HG03460 (cell line): ENCODE data around the gene ID3.
A peak's percentile ranks its signal among the peaks of the same experiment; 100 is the strongest.

ENCODE experiments used
- ATAC-seq: cut with Tn5 transposase; IDR thresholded peaks from one replicate; pipeline ENCODE4 v1.9.1; 2021; ENCODE audit not compliant: unreplicated experiment

Gene ID3

DNA sequence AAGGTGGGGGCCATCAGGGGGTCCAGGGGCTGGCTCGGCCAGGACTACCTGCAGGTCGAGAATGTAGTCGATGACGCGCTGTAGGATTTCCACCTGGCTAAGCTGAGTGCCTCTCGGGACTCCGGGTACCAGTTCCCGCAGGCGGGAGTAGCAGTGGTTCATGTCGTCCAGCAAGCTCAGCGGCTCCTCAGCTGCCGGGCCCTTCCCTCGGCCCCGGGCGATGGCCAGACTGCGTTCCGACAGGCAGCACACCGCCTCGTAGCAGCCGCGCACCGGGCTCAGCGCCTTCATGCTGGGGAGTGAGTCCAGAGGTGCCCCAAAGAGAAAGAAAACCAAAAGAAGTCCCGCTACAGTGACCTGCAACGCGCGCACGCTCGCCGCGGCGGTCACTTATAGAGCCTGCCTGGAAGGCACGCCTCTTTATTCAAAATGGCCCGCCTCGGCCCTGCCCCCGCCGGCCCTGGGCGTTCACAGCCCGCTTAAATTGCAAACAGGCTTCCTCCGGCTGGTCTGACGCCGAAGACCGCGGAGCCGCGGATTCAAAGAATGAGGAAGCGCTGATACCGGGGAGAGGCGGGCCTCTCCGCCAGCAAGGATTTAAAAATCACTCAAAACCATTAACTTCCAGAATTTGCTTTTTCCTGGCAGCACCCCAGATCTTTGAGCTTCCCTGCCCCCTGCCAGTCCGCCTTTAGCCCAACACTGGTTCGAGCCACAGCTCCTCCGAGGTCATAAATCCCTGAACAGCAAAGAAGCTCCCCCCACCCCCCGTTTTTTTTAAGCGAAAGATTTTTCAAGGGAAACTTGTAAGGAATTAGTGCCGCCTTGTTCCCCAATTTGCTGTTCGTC lies at the start of gene ID3:
ID3 (minus strand) TSS at position 366 of the 849 bp plus-strand sequence; CDS start at position 291, 75 bp downstream.
- peak; percentile 61 for ATAC-seq

GRCh38 chr1:23607944-23608343 lies 48.6 kb upstream of the ID3 start:
- ATAC-seq: no peak

DNA sequence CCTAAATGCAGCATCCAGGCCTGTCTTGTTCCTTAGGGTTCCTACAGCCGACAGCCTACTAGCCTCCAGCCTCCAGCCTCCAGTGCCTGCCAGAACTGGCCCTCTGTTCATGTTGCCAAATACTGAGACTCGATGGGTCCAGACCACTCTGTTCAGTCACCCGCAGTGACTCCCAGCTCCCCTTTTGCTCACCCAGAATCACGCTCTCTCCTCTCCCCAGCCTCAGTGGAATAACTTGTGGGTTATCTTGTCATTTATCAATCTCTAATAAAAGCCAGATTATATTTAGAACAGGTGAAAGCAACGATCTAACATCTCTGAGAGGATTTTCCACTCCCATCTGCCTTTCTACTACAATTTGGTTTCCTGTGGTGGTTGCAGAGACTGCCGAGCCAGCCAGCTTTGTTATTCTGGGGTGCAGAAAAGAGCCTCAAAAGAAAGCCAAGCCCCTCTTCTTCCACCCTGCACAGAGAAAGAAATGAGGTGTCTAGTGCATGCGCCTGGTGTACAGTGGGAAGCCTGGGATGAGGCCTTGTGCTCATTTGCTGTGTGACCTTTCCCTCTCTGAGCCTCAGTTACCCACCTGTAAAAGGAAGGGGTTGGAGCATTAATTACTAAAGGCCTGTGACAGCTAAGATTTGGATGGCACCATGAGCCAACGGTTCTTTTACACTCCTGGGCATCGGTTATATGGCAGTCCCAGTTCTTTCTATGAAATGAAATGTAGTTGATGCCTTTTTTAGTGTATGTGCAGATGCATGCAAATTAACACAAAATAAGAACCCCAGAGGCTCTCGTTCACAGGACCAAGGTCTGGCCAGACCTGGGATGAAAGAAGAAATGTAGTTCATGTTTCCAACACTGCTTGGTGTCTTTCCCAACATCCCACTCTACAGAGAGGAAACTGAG lies 42.9 kb upstream of the ID3 start:
- no peak for ATAC-seq

DNA sequence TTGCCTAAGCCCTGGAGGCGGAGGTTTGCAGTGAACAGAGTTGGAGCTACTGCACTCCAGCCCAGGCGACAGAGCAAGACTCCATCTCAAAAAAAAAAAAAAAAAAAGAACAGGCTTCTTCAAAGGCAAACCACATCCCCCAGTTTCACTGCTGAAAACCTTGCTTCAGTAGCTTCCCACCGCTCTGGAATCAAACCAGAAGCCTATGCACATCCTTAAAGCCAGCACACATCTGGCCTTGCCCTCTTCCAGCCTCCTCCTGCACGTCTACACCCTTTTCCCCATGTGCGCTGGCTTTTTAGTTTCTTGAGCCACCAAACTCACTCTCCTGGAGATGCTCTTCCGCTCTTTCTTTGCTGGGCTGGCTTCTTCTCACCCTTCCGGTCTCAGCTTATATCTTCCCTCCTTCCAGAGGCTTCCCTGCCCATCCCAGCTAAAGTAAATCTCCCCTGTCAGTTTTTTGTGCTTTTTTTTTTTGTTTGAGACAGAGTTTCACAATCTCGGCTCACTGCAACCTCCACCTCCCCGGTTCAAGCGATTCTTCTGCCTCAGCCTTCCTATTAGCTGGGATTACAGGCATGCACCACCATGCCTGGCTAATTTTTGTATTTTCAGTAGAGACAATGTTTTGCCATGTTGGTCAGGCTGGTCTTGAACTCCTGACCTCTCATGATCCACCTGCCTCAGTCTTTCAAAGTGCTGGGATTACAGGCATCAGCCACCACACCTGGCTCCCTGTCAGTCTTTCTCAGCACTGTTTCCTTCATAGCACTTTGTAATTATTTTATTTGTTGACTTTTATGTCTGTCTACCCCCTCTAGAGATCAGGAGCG lies 42.0 kb upstream of the ID3 start:
- no peak for ATAC-seq

GRCh38 chr1:23600283-23600682 lies 41.0 kb upstream of the ID3 start:
- ATAC-seq: no peak

DNA sequence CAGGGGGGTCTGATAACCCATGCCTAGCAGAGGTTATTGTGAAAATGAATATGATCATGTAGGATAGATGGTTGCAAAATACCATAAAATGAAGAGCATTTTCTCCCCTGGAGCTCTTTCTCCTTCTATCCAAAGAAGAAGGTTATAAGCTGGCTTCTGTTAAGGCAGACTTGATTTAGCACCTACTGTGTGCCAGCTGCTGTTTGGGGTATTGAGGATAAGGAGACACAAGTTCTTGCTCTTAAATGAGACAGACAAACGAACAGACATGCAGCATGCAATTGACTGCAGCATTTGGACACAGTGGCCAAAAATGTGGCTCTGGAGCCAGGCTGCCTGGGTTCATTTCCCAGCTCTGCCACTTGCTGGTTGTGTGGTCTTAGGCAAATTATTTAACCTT lies 39.8 kb upstream of the ID3 start:
- no peak for ATAC-seq

GRCh38 chr1:23598424-23598823 lies 39.1 kb upstream of the ID3 start:
- ATAC-seq: no peak

- ATAC-seq: no peak
Measured at GRCh38 chr1:23597635-23598388, 38.5 kb upstream of the ID3 start.

DNA sequence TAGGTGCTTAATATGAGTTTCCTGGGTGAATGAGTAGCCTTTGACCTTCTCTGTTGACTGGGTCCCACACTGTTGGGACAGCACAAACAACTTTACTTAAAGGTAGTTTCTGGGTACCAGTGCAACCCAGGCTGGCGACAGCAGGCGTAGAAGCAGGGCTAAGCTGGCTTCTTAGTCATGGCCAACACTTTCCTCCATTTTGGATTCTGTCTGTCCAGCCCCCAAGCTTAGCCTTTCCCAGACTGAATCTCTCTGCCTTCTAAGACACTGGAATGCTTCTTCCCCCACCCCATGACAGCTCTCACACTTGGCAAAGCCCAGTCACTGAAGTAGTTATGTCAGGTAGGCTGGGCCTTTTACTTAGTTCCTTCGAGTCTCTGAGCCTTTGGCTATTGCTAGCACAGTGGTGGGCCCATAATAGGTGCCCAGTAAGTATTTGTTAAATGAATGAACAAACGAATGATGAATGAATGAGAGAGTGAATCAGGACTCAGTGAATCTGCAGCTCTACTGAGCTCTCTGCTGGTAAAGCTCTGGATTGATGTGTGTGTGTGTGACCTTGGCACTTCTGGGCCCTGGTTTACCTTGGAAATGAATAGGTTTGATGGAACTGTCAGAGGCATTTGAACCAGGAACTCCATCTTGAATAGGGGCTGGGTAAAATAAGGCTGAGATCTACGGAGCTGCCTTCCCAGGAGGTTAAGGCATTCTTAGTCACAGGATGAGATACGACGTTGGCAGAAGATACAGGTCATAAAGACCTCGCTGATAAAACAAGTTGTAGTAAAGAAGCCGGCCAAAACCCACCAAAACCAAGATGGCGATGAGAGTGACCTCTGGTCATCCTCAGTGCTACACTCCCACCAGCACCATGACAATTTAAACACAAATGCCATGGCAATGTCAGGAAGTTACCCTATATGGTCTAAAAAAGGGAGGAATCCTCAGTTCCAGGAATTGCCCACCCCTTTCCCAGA lies 37.4 kb upstream of the ID3 start:
- no peak for ATAC-seq

GRCh38 chr1:23594927-23595353 lies 35.6 kb upstream of the ID3 start:
- ATAC-seq: no peak

DNA sequence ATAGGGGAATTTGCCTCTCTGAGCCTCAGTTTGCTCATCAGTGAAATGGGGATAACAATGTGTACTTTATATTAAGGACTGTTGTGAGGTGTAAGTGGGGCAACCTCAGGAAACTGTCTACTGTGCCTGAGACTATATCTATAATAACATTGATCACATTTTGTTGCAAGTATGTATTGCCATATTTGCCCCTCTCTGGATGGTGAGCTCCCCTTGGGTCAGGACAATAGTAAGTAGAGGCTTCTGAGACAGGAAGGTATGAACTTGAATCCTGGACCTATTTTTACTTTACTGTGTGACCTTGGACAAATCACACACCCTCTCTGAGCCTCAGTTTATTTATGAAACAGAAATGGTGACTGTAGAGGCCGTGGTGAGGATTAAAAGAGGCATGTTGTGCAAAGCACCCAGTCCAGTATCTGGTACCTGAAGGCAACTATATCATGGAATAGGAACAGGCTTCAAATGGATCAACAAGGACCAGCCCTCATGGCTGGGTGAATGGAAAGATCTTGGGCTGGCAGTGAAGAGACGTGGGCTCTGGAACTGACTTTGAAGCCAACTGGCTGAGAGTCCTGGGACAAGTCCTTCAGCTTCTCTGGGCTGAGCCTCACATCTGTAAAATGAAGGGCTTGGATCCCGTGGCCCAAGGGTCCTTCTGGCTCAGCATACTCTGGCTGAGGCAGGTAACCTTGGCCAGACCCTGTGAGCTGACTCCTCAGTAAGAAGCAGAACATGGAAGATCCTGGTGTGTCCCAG lies 35.0 kb upstream of the ID3 start:
- no peak for ATAC-seq

GRCh38 chr1:23593556-23594148 lies 34.4 kb upstream of the ID3 start:
- ATAC-seq: no peak

DNA sequence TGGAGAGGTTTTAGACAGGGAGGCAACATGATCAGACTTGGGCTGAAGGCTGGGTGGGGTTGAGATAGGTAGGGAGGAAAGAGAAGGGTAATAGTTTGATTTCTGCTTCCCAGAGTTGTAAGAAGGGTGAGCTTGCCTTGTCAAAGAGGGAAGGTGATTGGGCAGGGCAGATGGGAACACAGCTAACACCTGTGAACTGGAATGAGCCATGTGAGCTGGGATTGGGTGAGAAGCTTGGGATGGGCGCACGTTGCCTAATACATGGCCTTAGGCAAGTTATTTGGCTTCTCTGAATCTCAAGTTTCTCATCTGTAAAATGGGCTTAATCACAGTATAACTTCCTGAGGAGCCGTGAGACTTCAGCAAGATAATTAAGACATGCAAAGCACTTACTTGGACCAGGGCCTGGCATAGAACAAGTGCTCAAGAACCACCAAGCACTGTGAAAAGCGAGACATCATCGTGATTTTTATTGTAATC lies 33.8 kb upstream of the ID3 start:
- no peak for ATAC-seq

- ATAC-seq: no peak
Measured at GRCh38 chr1:23592209-23592892, 33.0 kb upstream of the ID3 start.

DNA sequence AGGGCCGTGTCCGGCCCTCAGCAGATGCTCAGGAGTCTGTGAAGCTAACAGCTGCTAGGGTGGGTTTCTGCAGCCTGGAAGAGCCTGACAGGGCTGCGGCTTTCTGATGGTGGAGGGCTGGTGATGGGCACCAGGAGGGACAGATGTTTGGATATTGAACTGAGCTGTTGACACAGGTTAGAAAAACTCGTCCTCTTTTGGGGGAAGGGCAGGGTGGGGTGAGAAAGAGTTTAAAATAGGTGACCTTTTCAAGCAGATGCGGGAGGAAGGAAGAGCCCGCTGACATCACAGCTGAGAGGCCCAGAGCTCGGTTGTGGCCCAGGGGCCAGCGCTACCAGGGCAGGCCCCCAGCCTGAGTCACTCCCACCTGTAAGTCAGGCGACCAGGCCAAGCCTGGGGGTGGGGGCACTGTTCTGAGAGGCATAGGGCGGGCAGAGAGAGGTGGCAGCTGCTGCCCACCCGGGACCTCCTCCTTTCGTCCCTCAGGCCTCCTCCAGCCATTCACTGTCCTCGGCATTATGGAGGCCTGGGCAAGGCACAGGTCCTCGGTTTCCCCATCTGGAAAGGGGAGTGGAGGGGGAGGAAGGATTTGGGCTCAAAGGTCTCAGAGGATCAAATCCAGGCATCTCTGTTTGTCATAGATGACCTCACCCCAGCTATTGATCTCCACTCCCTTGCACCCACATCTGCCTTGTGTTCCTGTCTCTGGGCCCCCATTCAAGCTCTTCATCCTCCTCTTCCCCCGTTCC lies 32.3 kb upstream of the ID3 start:
- ATAC-seq: peak; percentile 55

DNA sequence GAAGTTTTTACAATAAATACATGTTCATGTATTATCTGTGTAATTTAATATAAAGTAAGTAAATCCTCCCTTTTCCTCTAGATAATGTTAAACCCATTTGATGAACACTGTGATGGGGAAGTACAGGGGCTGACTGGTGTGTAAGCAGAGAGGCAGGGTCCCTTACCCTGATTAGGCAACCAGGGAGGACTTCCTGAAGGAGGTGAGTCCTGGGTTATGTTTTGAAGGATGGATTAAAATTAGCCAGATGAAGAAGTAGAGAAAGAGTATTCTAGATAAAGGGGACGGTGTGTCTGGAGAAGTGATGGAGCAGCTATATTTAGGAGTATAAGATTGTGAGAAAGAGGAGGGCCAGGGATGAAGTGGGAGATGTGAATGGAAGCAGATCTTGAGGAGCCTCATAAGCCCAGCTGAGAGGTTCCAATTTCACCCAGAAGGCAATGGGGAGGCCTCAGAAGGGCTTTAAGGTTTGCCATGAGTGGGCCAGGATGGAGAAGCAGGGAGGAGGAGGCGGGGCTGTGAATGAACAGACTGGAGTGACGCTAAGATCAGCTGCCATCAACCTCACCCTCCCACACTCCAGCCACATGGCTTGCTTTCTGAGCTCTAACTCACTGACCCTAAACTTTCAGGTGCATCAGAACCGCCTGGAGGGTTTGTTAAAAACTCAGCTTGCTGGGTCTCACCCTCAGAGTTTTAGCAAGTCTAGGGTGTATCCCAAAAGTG lies 30.9 kb upstream of the ID3 start:
- no peak for ATAC-seq
